Kidney (tissue), 14 donors: ENCODE measurements around the gene SELPLG. TPM values are rescaled to one million over a fixed set of nuclear protein-coding genes. Genes with fewer than 3 reads are reported as not detected.

Source experiments
- DNase-seq, 5 donors: peaks; one replicate each; pipeline ENCODE4 v3.0.0-alpha.2; 2013 to 2020
- FAIRE-seq: peaks from 2 replicates; lab custom pipeline; 2012; peaks lifted over from hg19 to GRCh38; lab: Jason Lieb, UNC
- H3K27ac ChIP-seq, 2 donors: one replicate each; pipeline ENCODE4 v1.7.0; 2013; ENCODE audit warnings: low read depth in 2 of 2, low read length in 2 of 2, inconsistent platforms in 1 of 2
- H3K27me3 ChIP-seq: one replicate; pipeline ENCODE4 v1.7.1; 2013; ENCODE audit warnings: low read length, inconsistent platforms; ENCODE audit not compliant: control insufficient read depth, insufficient read depth
- H3K36me3 ChIP-seq, 3 donors: one replicate each; pipeline versions ENCODE4 v1.7.0 to v1.7.1; 2013; ENCODE audit warnings: low read length in 3 of 3, control low read depth in 1 of 3, inconsistent platforms in 1 of 3; ENCODE audit not compliant: insufficient read depth in 3 of 3, control insufficient read depth in 2 of 3
- H3K4me1 ChIP-seq, 3 donors: one replicate each; pipeline versions ENCODE4 v1.7.0 to v1.7.1; 2013; ENCODE audit warnings: low read length in 3 of 3, inconsistent platforms in 1 of 3, low read depth in 1 of 3; ENCODE audit not compliant: control insufficient read depth in 2 of 3, insufficient read depth in 2 of 3
- H3K4me3 ChIP-seq, 3 donors: one replicate each; pipeline versions ENCODE4 v1.7.0 to v1.8.1; 2013; ENCODE audit warnings: low read length in 3 of 3, control low read depth in 1 of 3, inconsistent platforms in 1 of 3
- H3K9ac ChIP-seq, 3 donors: one replicate each; pipeline versions ENCODE4 v1.7.0 to v1.7.1; 2013; ENCODE audit warnings: low read length in 3 of 3, control low read depth in 1 of 3, inconsistent platforms in 1 of 3
- H3K9me3 ChIP-seq, 3 donors: one replicate each; pipeline versions ENCODE4 v1.7.0 to v1.7.1; 2013; ENCODE audit warnings: low read length in 3 of 3, control low read depth in 1 of 3, inconsistent platforms in 1 of 3; ENCODE audit not compliant: control insufficient read depth in 2 of 3, insufficient read depth in 1 of 3
- intact Hi-C: fragments of 100-400 bp; cut with DNase I; formaldehyde crosslinking; loops from one replicate; pipeline ENCODE4 v1.11.1; 2022
- polyA plus RNA-seq: library from polyadenylated mRNA; stranded (reverse); fragments of 350-450 nt; fragmentation: Illumina TruSeq; extraction: RNeasy Lipid Tissue Mini Kit (QIAGEN cat#74804); gene quantifications from one replicate; pipeline ENCODE4 v1.2.3, GENCODE V29; 2014; ENCODE audit warnings: low read depth, low replicate concordance; ENCODE audit not compliant: insufficient read depth
- total RNA-seq: library from RNA; stranded (reverse); fragmentation: NEBNext Ultra II Directional; extraction: Animal tissue kit (Norgen Biotek cat#: 25700); gene quantifications from one replicate; pipeline ENCODE4 v1.2.1, GENCODE V29; 2021
- TF ChIP-seq, protein P1 (sequence below): IDR thresholded peaks from 3 replicates; pipeline ENCODE4 v1.5.1; 2012; ENCODE audit warnings: mild to moderate bottlenecking, moderate library complexity, borderline replicate concordance; ENCODE audit not compliant: insufficient read depth; ENCODE audit errors: extremely low read depth
- donor health status: control.
- donor health status: control.
- donor health status: control.
- donor health status: control.
- donor health status: control.
- donor health status: DM: yes; HTN: yes; CAD: no.
- donor health status: Normal renal cell carcinoma (clear cell type).

SELPLG gene
- total and polyA plus RNA-seq, 2 donors from 2014 or later: 3.7 to 14.3 TPM

DNA sequence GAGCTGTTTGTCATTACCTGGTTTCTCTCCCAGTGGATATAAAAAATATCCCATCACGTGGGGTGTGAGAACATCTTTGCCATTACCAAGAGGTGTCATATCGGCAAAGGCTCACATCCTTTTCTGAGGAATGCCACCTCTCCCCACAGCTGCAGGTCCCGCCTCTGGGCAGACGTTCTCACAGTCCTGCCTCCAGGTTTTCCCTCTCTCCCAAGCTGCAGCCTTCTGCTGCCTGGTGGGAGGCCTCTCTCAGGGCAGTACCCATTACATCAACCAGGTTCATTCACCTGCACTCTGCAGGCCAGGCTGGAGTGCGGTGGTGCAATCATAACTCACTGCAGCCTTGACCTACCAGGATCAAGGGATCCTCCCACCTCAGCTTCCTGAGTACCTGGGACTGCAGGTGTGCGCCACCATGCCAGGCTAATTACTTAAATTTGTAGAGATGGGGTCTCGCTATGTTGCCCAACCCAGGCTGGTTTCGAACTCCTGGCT lies 20.9 kb downstream of the SELPLG start:
- Histone ChIP-seq H3K9me3 (peaks cover 0 to 5% (median 0%) of the 10 kb centered on the region in 3 donors), H3K27ac (no peak overlapping the region), H3K36me3 (no peaks in the 10 kb centered on the region), H3K4me1 (no peaks in the 10 kb centered on the region), H3K27me3 (no peaks in the 10 kb centered on the region), H3K9ac (no peak overlapping the region), H3K4me3 (no peak overlapping the region)
- intact Hi-C loops: no loop called here
- TF ChIP-seq, protein P1, sequence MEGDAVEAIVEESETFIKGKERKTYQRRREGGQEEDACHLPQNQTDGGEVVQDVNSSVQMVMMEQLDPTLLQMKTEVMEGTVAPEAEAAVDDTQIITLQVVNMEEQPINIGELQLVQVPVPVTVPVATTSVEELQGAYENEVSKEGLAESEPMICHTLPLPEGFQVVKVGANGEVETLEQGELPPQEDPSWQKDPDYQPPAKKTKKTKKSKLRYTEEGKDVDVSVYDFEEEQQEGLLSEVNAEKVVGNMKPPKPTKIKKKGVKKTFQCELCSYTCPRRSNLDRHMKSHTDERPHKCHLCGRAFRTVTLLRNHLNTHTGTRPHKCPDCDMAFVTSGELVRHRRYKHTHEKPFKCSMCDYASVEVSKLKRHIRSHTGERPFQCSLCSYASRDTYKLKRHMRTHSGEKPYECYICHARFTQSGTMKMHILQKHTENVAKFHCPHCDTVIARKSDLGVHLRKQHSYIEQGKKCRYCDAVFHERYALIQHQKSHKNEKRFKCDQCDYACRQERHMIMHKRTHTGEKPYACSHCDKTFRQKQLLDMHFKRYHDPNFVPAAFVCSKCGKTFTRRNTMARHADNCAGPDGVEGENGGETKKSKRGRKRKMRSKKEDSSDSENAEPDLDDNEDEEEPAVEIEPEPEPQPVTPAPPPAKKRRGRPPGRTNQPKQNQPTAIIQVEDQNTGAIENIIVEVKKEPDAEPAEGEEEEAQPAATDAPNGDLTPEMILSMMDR: no peak
- no peak for FAIRE-seq
- DNase-seq: peak in 2 of 5 donors; percentile 39 to 44

DNA sequence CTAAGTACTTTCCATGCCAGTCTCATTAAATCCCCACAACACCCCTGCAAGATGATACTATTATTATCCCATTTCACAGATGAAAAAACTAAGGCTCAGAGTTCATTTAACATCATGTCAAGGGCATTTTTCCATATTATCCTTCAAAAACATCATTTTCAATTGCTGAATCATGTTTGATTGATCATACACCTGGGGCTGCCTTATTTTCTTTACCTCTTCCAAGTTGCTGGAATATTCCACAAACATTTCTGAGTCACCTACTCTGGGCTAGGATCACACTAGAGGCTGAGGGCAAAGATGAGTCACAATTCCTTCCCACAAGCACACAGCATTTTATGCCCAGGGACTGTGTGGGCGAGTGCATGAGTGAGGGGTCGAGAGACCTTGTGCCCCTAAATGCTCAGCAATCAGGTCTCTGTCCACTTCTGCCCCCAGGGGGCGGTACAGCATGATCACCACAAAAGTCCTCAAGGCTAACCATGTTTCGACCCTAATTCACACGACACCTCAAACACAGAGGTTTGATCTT lies 21.7 kb downstream of the SELPLG start:
- Histone ChIP-seq H3K27ac (no peak overlapping the region), H3K4me1 (no peaks in the 10 kb centered on the region), H3K9me3 (peaks cover 0 to 5% (median 0%) of the 10 kb centered on the region in 3 donors), H3K4me3 (no peak overlapping the region), H3K9ac (no peak overlapping the region), H3K36me3 (no peaks in the 10 kb centered on the region), H3K27me3 (no peaks in the 10 kb centered on the region)
- DNase-seq (no peak), FAIRE-seq (no peak)
- intact Hi-C loops: no loop called here
- TF ChIP-seq, protein P1: no peak

DNA sequence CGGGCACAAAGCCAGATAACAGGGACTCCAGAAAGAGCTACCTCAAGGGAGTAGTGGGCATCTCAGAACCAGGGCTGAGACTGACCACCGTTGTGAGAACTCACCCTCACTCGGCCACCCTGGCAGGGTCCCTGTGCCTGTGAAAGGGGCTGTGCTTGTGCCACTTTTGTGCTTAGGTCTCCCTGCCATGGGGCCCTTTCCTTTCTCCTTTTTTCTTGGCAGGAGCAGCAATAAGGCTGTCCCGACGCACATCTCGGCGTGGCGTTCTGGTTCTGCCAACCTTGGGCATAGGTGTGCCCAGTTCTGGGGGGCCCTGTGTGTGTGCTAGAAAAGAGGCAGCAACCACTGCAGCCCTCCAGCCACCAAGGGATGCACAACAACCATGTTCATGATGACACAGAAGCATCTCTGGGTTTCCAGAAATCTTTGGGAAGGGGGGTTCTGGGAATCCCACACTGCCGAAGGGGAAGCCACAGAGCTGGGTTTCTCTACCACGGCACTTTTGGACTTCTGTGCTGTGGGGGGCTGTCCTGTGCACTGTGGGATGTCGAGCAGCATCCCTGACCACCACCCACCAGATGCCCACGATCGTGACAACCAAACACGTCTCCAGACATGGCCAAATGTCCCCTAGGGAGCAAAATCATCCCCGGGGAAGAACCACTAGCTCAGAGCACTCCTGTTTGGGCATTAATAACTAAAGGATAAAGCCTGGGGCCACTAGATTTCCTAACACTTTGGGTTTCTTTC lies 22.7 kb downstream of the SELPLG start:
- Histone ChIP-seq H3K27ac (no peak overlapping the region), H3K9me3 (peaks cover 0 to 4% (median 0%) of the 10 kb centered on the region in 3 donors), H3K4me3 (no peak overlapping the region), H3K9ac (no peak overlapping the region), H3K27me3 (no peaks in the 10 kb centered on the region), H3K4me1 (no peaks in the 10 kb centered on the region), H3K36me3 (no peaks in the 10 kb centered on the region)
- intact Hi-C loops: no loop called here
- TF ChIP-seq, protein P1: no peak
- DNase-seq (no peak), FAIRE-seq (no peak)
